Neural progenitor cell (in vitro differentiated cells): ENCODE data around the gene VEGFA. TPM values are rescaled to one million over a fixed set of nuclear protein-coding genes. Genes with fewer than 3 reads are reported as not detected.

Experiments used
- DNase-seq: peaks from one replicate; pipeline ENCODE4 v3.0.0-alpha.2; 2016; ENCODE audit warnings: low spot score
- H2AFZ ChIP-seq: fragments of 200-600 bp; sonication (generic); replicated peaks from 2 replicates; pipeline ENCODE4 v1.6.1; 2016; ENCODE audit warnings: antibody characterized with exemption
- H3F3A ChIP-seq: fragments of 200-600 bp; sonication (generic); 2 replicates; pipeline ENCODE4 v1.6.1; 2016; ENCODE audit warnings: antibody characterized with exemption, low read depth
- H3K27ac ChIP-seq: fragments of 200-600 bp; sonication (generic); 2 replicates; pipeline ENCODE4 v1.5.1; 2016; ENCODE audit warnings: mild to moderate bottlenecking
- H3K27me3 ChIP-seq: fragments of 200-600 bp; sonication (generic); 2 replicates; pipeline ENCODE4 v1.6.1; 2016; ENCODE audit warnings: mild to moderate bottlenecking, moderate library complexity
- H3K36me3 ChIP-seq: fragments of 200-600 bp; sonication (generic); 2 replicates; pipeline ENCODE4 v1.5.1; 2016
- H3K4me1 ChIP-seq: fragments of 200-600 bp; sonication (generic); 2 replicates; pipeline ENCODE4 v1.6.1; 2016; ENCODE audit warnings: mixed run types
- H3K4me2 ChIP-seq: fragments of 200-600 bp; sonication (generic); 2 replicates; pipeline ENCODE4 v1.6.1; 2016
- H3K4me3 ChIP-seq: fragments of 200-600 bp; sonication (generic); 2 replicates; pipeline ENCODE4 v1.5.1; 2016
- H3K79me2 ChIP-seq: fragments of 200-600 bp; sonication (generic); 2 replicates; pipeline ENCODE4 v1.6.1; 2016; ENCODE audit warnings: low read depth
- H3K9ac ChIP-seq: fragments of 200-600 bp; sonication (generic); 2 replicates; pipeline ENCODE4 v1.6.1; 2016
- H3K9me3 ChIP-seq: fragments of 200-600 bp; sonication (generic); 2 replicates; pipeline ENCODE4 v1.5.1; 2016; ENCODE audit warnings: low read depth
- H4K20me1 ChIP-seq: fragments of 200-600 bp; sonication (generic); 2 replicates; pipeline ENCODE4 v1.6.1; 2016; ENCODE audit warnings: low read depth
- H3K27ac Mint-ChIP-seq: 3 replicates; pipeline ENCODE4 v1.8.0; 2021; ENCODE audit warnings: mixed read lengths
- H3K27me3 Mint-ChIP-seq: 2 replicates; pipeline ENCODE4 v1.8.0; 2022; ENCODE audit warnings: low read depth, mild to moderate bottlenecking, inconsistent platforms, moderate library complexity, mixed read lengths; ENCODE audit not compliant: insufficient read depth
- H3K36me3 Mint-ChIP-seq: 3 replicates; pipeline ENCODE4 v1.8.0; 2021; ENCODE audit warnings: mixed read lengths
- H3K4me1 Mint-ChIP-seq: 3 replicates; pipeline ENCODE4 v1.8.0; 2021; ENCODE audit warnings: mixed read lengths
- H3K4me3 Mint-ChIP-seq: 3 replicates; pipeline ENCODE4 v1.8.0; 2021; ENCODE audit warnings: mild to moderate bottlenecking, moderate library complexity, mixed read lengths
- H3K9me3 Mint-ChIP-seq: 3 replicates; pipeline ENCODE4 v1.8.0; 2020; ENCODE audit warnings: mixed read lengths
- CTCF ChIP-seq: fragments of 200-600 bp; sonication (generic); IDR thresholded peaks from 2 replicates; pipeline ENCODE4 v1.5.1; 2017; ENCODE audit warnings: antibody characterized with exemption, mild to moderate bottlenecking
- EZH2 ChIP-seq: fragments of 200-600 bp; sonication (generic); IDR thresholded peaks from 2 replicates; pipeline ENCODE4 v1.6.1; 2017; ENCODE audit warnings: antibody characterized with exemption, mild to moderate bottlenecking, moderate library complexity
- EZH2phosphoT487 ChIP-seq: fragments of 200-600 bp; sonication (generic); IDR thresholded peaks from 2 replicates; pipeline ENCODE4 v1.6.1; 2017; ENCODE audit warnings: antibody characterized with exemption
- small RNA-seq: library from RNA; depleted of rRNA; stranded (forward); fragments of <200 nt; gene quantifications from one replicate; pipeline ENCODE3, GENCODE V24; 2015
- total RNA-seq: library from RNA; depleted of rRNA; stranded (reverse); fragments of >200 nt; gene quantifications from 2 replicates; pipeline ENCODE4 v1.2.3, GENCODE V29; 2015; ENCODE audit warnings: low replicate concordance

VEGFA gene
- total RNA-seq, 1 donor from 2014 or later: 49.6 TPM

- Histone ChIP-seq H3K4me1 (peaks cover 56% of the 10 kb centered on the region), H3K27me3 (no peaks in the 10 kb centered on the region), H3K36me3 (no peaks in the 10 kb centered on the region), H3K9ac (no peak overlapping the region), H3K4me3 (no peak overlapping the region), H3K27ac (peak overlapping the region; percentile 74), H3K9me3 (no peaks in the 10 kb centered on the region), H2AFZ (no peak overlapping the region), H3K79me2 (no peaks in the 10 kb centered on the region), H3K4me2 (peak overlapping the region; percentile 49), H4K20me1 (no peaks in the 10 kb centered on the region), H3F3A (peaks cover 16% of the 10 kb centered on the region)
- Mint-ChIP-seq H3K4me1 (peaks cover 48% of the 10 kb centered on the region), H3K27me3 (peaks cover 19% of the 10 kb centered on the region), H3K9me3 (no peaks in the 10 kb centered on the region), H3K27ac (peak overlapping the region; percentile 50), H3K36me3 (no peaks in the 10 kb centered on the region), H3K4me3 (no peak overlapping the region)
- DNase-seq: peak; percentile 92
- TF ChIP-seq EZH2 (no peak), EZH2phosphoT487 (no peak), CTCF (no peak)
Measured at GRCh38 chr6:43834528-43835155, 64.6 kb downstream of the VEGFA start.

GRCh38 chr6:43835872-43836419 lies 65.9 kb downstream of the VEGFA start:
- no peaks in the 10 kb centered on the region for H3K9me3 Mint-ChIP-seq
- Histone ChIP-seq H2AFZ (no peak overlapping the region), H3F3A (peaks cover 16% of the 10 kb centered on the region), H3K9ac (no peak overlapping the region), H3K27ac (no peak overlapping the region), H3K79me2 (no peaks in the 10 kb centered on the region), H4K20me1 (no peaks in the 10 kb centered on the region), H3K4me3 (no peak overlapping the region), H3K36me3 (no peaks in the 10 kb centered on the region), H3K27me3 (no peaks in the 10 kb centered on the region), H3K4me2 (peak overlapping the region; percentile 49), H3K9me3 (no peaks in the 10 kb centered on the region), H3K4me1 (peaks cover 53% of the 10 kb centered on the region)
- TF ChIP-seq EZH2phosphoT487: no peak
- no peaks in the 10 kb centered on the region for H3K36me3 Mint-ChIP-seq
- peaks cover 48% of the 10 kb centered on the region for H3K4me1 Mint-ChIP-seq
- peaks cover 19% of the 10 kb centered on the region for H3K27me3 Mint-ChIP-seq
- peak overlapping the region; percentile 27 for H3K4me3 Mint-ChIP-seq
- no peak overlapping the region for H3K27ac Mint-ChIP-seq
- no peak for DNase-seq

Small RNA genes lying within 50 kb of the gene (small RNA-seq; reads per million reads assigned to genes)
- not detected for gene AL136131.3

Other genes with a start within 250 kb of the VEGFA start
- gene XPO5, start 194.2 kb upstream of the VEGFA start, total RNA-seq: 62.5 and 65.0 TPM in 2 replicates
- gene POLH, start 194.0 kb upstream of the VEGFA start, total RNA-seq: 10.7 and 17.0 TPM in 2 replicates
- gene GTPBP2, start 140.9 kb upstream of the VEGFA start, total RNA-seq: 45.5 and 77.1 TPM in 2 replicates
- 52.0 and 88.1 TPM in 2 replicates for gene MAD2L1BP, start 134.4 kb upstream of the VEGFA start, total RNA-seq
- gene RSPH9, start 125.2 kb upstream of the VEGFA start, total RNA-seq: 0.47 and 1.4 TPM in 2 replicates
- 34.5 and 52.7 TPM in 2 replicates for gene MRPS18A, start 82.4 kb upstream of the VEGFA start, total RNA-seq